ENCODE results near the gene TUBA1A. TPM values are rescaled to one million over a fixed set of nuclear protein-coding genes. Genes with fewer than 3 reads are reported as not detected.
A peak's percentile ranks its signal among the peaks of the same experiment; 100 is the strongest.
"Not testable (repeated sequence)": the region's sequence is repeated elsewhere in the genome, so short reads cannot be mapped to it uniquely, and the experiment has no call there.

Gene TUBA1A
- total RNA-seq, 2 donors from 2014 or later, result 30.8 to 53.5 TPM

DNA sequence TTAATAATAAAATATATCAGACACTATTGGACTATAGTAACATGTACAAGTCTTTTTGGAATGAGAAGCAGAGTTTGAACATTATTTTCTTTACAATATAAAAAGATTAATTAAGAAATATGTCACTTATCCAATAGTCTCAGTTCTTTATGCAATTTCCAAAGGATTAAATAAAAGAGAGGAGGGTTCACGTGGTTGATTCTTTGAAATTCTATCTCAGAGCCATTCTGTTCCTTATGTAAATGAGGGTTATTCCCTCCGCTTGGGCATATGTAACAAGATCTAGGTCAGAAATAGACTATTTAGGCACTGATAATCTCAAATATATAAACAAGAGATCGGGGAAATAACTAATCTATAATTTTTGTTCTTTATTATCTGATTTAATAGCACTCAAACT is 2.1 kb upstream of the TUBA1A start:
- DNase-seq (ENCODE audit: low spot score) (no peak), ATAC-seq (no peak)
- H3K36me3 Mint-ChIP-seq, result no peaks in the 10 kb centered on the region
- no peaks in the 10 kb centered on the region for H3K27me3 Mint-ChIP-seq
- no peak overlapping the region for H3K27ac Mint-ChIP-seq
- no peaks in the 10 kb centered on the region for H3K9me3 Mint-ChIP-seq
- no peak overlapping the region for H3K4me3 Mint-ChIP-seq
- peaks cover 17 to 24% of the 10 kb centered on the region in 2 donors for H3K4me1 Mint-ChIP-seq (ENCODE audit: low read depth in 2 of 2)

DNA sequence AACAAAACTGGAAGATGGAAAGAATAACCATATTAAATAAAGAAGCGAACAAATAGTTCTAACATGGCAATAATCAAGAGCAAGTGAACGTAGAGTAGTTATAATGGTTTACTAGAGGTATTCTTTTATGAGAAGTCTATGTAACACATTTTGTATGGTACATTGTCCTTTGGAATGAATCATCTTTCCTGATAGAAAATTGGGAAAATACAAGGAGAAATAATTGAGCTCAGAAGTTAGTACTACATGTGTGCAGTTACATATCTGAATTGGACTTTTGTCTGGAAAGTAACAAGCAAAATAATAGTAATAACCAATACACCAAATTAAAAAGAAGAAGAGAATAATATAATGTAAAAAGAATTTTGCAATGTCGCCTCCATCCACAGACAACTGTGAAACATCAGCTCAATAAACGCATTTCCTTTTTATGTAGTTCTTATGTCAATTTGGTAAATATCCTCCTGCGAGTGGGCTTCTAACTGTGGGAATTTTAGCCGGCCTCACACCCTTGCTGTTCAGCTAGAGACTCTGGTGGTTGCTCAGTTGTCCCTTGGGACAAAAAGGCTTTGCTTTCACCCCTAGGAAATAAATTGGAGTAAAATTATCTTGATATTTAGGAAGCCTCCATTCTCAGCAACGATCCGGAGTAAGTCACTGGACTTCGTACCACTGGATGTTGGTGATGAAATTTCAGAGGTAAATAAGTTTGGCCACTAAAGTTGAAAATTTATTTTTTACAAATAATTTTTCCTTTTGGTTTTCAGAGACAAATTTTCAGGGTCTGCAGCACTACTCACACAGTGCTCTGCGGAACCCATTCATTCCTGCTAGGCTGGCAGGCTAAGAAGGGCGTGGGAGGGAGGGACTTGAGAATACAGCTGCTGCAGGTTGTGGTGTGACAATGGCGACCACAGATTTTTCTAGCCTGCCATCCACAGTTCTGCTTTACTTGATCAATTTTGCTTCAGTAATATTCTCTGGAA is 1.1 kb upstream of the TUBA1A start:
- ATAC-seq (no peak), DNase-seq (ENCODE audit: low spot score) (no peak)
- H3K4me3 Mint-ChIP-seq, result peak overlapping the region; percentile 66
- peaks cover 17 to 24% of the 10 kb centered on the region in 2 donors for H3K4me1 Mint-ChIP-seq (ENCODE audit: low read depth in 2 of 2)
- peaks cover 2% of the 10 kb centered on the region for H3K36me3 Mint-ChIP-seq
- no peaks in the 10 kb centered on the region for H3K27me3 Mint-ChIP-seq
- no peaks in the 10 kb centered on the region for H3K9me3 Mint-ChIP-seq
- peak overlapping the region; percentile 87 to 90 for H3K27ac Mint-ChIP-seq

DNA sequence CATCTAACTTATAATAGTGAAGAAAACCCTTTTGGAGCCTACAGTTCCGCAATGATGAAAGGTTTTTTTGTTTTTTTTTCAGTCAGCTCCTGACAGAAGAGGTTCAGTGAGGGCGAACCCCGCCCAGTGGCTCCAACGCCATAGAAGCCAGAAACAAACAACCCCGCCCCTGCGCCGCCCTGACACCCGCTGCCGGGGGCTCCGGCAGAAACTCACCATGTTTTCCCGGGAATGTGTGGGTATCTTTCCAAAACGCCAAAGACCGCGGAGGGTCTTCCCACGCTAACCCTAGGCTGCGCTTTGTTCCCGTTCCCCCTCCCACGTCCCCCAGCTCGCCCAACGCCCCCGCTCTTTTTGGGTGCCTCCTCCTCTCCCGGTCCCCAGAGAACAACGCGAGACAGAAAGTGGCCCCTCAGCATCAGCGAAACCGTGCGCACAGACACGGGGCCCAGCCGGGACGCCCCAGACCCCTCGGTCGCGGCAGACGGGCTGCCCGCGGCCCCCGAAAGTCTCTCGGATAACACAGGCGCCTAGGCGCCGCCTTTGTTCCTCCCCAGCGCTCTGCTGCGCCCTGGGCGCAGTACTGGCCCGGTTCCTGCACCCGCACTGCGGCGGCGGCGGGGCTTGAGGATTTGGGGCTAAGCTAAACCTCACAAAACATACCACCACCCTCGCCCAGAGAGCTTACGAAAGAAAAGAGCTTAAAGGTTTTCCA is 522 bp downstream of the TUBA1A start:
- ATAC-seq (peak; percentile 67 to 78), DNase-seq (ENCODE audit: low spot score) (peak; percentile 74)
- peak overlapping the region; percentile 87 to 90 for H3K27ac Mint-ChIP-seq
- H3K9me3 Mint-ChIP-seq, result no peaks in the 10 kb centered on the region
- peaks cover 17 to 24% of the 10 kb centered on the region in 2 donors for H3K4me1 Mint-ChIP-seq (ENCODE audit: low read depth in 2 of 2)
- H3K27me3 Mint-ChIP-seq, result no peaks in the 10 kb centered on the region
- H3K36me3 Mint-ChIP-seq, result peaks cover 7% of the 10 kb centered on the region
- H3K4me3 Mint-ChIP-seq, result peak overlapping the region; percentile 92

DNA sequence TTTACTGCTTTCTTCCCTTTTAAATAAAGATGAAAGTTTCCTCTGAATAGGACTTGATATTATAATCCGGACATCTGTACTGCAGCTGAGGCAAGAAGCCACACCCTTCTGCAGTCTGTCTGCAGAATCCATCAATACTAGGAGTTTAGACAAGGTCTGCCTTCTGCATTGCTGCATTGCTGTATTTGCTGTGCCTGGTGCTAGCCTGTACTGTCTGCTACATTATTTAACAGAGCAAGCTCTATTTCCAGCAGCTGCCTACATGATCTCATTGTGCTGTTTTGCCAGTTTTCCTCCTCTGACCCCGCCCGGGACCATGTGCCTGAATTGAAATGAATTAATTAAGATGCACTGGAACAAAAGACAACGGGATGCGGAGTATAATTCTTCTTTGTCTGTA is 1.7 kb downstream of the TUBA1A start:
- H3K27me3 Mint-ChIP-seq, result no peaks in the 10 kb centered on the region
- ATAC-seq (no peak), DNase-seq (ENCODE audit: low spot score) (no peak)
- peak overlapping the region; percentile 92 for H3K4me3 Mint-ChIP-seq
- H3K9me3 Mint-ChIP-seq, result no peaks in the 10 kb centered on the region
- H3K36me3 Mint-ChIP-seq, result peaks cover 7% of the 10 kb centered on the region
- peak overlapping the region in 1 of 2 donors; percentile 90 for H3K27ac Mint-ChIP-seq
- H3K4me1 Mint-ChIP-seq (ENCODE audit: low read depth in 2 of 2), result peaks cover 17 to 24% of the 10 kb centered on the region in 2 donors

DNA sequence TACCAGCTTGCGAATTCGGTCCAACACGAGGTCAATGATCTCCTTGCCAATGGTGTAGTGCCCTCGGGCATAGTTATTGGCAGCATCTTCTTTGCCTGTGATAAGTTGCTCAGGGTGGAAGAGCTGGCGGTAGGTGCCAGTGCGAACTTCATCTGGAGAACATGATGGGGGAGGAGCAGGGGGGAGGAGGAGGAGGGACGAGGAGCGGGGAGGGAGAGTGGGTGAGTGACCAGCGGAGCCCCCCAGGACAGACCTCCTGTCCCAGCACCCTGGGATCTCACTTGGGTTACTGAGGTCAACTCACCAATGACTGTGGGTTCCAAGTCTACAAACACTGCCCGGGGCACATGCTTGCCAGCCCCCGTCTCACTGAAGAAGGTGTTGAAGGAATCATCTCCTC is 2.6 kb downstream of the TUBA1A start:
- not testable (repeated sequence) for H3K27ac Mint-ChIP-seq; H3K4me3 Mint-ChIP-seq; DNase-seq (ENCODE audit: low spot score)

DNA sequence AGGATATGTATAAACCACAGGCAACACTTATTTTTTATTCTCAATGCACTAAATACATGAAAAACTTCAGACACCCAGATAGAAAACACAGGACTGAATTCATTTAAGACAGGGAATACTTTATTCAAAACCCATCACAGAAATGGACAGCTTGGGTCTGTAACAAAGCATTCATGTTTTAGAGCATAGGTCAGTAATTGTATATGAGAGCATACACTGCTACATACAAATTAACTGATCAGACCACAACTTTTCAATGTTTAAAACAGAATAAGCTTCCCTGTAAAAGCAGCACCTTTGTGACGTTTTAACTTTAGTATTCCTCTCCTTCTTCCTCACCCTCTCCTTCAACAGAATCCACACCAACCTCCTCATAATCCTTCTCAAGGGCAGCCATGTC is 4.2 kb downstream of the TUBA1A start:
- H3K4me3 Mint-ChIP-seq; H3K36me3 Mint-ChIP-seq; H3K27me3 Mint-ChIP-seq; ATAC-seq; H3K9me3 Mint-ChIP-seq; DNase-seq (ENCODE audit: low spot score); H3K27ac Mint-ChIP-seq: not testable (repeated sequence)
- H3K4me1 Mint-ChIP-seq (ENCODE audit: low read depth in 2 of 2), result peaks cover 16 to 23% of the 10 kb centered on the region in 2 donors

More for the DNA sequence above, 2.6 kb downstream of the TUBA1A start:
- not testable (repeated sequence) for H3K27me3 Mint-ChIP-seq, ATAC-seq, H3K36me3 Mint-ChIP-seq, H3K9me3 Mint-ChIP-seq
- peaks cover 17 to 24% of the 10 kb centered on the region in 2 donors for H3K4me1 Mint-ChIP-seq (ENCODE audit: low read depth in 2 of 2)

DNA sequence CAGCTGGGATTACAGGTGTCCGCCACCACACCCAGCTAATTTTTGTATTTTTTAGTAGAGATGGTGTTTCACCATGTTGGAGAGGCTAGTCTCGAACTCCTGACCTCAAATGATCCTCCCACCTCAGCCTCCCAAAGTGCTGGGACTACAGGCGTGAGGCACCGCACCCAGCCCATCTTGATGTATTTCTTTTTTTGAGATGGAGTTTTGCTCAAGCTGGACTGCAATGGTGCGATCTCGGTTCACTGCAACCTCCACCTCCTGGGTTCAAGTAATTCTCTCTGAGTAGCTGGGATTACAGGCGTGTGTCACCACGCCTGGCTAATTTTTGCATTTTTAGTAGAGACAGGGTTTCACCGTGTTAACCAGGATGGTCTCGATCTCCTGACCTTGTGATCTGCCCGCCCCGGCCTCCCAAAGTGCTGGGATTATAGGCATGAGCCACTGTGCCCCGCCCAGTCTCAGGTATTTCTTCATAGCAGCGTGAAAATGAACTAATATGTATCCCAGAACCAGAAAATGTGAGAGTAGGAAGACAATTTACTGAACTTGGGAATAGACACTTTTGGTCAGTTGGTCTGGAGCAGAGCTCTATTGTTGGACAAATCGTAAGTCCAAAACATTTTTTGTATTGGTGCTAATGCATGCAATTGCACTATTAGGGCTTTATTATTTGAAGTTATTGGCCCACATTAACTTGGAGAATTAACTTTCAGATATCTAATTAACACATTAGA is 5.5 kb downstream of the TUBA1A start:
- not testable (repeated sequence) for H3K27me3 Mint-ChIP-seq; H3K36me3 Mint-ChIP-seq; DNase-seq (ENCODE audit: low spot score); H3K9me3 Mint-ChIP-seq; H3K4me3 Mint-ChIP-seq; ATAC-seq
- Mint-ChIP-seq H3K4me1 (ENCODE audit: low read depth in 2 of 2) (peaks cover 8 to 12% of the 10 kb centered on the region in 2 donors), H3K27ac (peak overlapping the region in 1 of 2 donors; percentile 7)

DNA sequence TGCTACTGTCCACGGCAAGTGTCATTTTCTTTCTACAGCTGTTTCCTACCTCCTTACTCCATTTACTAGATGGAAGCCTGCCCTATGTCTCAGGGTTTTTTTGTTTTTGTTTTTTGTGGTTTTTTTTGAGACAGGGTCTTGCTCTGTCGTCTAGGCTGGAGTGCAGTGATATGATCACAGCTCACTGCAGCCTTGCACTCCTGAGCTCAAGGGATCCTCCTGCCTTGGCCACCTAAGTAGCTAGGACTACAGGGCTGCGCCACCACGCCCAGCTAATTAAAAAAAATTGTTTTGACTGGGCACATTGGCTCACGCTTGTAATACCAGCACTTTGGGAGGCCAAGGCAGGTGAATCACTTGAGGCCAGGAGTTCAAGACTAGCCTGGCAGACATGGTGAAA is 14.7 kb downstream of the TUBA1A start:
- DNase-seq (ENCODE audit: low spot score), result no peak
- Mint-ChIP-seq H3K9me3 (no peaks in the 10 kb centered on the region), H3K4me1 (ENCODE audit: low read depth in 2 of 2) (no peaks in the 10 kb centered on the region), H3K27ac (no peak overlapping the region), H3K27me3 (no peaks in the 10 kb centered on the region), H3K36me3 (no peaks in the 10 kb centered on the region), H3K4me3 (no peak overlapping the region)
- no peak for ATAC-seq

DNA sequence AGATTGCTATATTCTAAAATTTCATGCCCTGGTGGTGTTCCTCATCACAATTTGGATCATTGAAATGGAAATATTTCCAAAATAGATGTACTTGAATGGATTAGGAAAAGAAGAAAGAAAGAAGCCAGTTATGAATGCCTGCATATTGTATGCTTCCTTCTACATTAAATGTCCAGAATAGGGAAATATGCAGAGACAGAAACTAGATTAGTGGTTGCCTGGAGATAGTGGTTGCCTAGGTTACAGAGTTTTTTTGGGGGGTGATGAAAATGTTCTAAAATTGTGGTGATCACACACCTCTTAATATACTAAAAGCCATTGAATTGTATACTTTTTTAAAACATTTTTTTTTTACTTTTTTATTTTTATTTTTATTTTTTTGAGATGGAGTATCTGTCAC is 18.0 kb downstream of the TUBA1A start:
- DNase-seq (ENCODE audit: low spot score) (no peak), ATAC-seq (no peak)
- Mint-ChIP-seq H3K27me3 (no peaks in the 10 kb centered on the region), H3K9me3 (no peaks in the 10 kb centered on the region), H3K36me3 (no peaks in the 10 kb centered on the region), H3K27ac (no peak overlapping the region), H3K4me3 (no peak overlapping the region), H3K4me1 (ENCODE audit: low read depth in 2 of 2) (no peaks in the 10 kb centered on the region)

DNA sequence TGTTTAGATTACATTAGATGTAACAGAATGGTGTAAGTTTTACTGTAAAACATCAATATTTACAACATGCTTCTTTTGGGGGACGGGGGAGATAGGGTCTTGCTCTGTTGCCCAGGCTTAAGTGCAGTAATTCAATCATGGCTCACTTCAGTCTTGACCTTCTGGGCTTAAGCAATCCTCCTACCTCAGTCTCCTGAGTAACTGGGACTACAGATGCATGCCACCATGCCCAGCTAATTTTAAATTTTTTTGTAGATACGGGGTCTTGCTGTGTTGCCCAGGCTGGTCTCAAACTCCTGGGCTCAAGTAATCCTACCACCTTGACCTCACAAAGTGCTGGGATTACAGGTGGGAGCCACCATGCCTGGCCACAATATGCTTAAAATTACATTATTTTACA is 23.8 kb downstream of the TUBA1A start:
- Mint-ChIP-seq H3K36me3 (no peaks in the 10 kb centered on the region), H3K27me3 (no peaks in the 10 kb centered on the region)

DNA sequence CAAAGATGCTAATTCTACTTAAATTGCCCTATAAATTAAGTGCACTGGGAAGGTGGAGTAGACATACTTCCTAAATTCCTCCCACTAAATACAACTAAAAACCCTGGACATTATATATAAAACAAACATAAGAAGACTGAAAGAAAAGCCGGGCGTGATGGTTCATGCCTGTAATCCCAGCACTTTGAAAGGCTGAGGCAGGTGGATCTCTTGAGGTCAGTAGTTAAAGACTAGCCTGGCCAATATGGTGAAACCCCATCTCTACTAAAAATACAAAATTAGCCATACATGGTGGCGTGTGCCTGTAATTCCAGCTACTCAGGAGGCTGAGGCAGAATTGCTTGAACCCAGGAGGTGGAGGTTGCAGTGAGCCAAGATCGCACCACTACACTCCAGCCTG is 27.0 kb downstream of the TUBA1A start:
- not testable (repeated sequence) for H3K36me3 Mint-ChIP-seq; H3K27me3 Mint-ChIP-seq; H3K9me3 Mint-ChIP-seq; H3K4me1 Mint-ChIP-seq (ENCODE audit: low read depth in 2 of 2); DNase-seq (ENCODE audit: low spot score); H3K4me3 Mint-ChIP-seq; H3K27ac Mint-ChIP-seq; ATAC-seq

More for the DNA sequence above, 23.8 kb downstream of the TUBA1A start:
- no peaks in the 10 kb centered on the region for H3K4me1 Mint-ChIP-seq (ENCODE audit: low read depth in 2 of 2)
- ATAC-seq, result no peak
- H3K27ac Mint-ChIP-seq, result no peak overlapping the region
- no peak for DNase-seq (ENCODE audit: low spot score)
- no peak overlapping the region for H3K4me3 Mint-ChIP-seq
- no peaks in the 10 kb centered on the region for H3K9me3 Mint-ChIP-seq

DNA sequence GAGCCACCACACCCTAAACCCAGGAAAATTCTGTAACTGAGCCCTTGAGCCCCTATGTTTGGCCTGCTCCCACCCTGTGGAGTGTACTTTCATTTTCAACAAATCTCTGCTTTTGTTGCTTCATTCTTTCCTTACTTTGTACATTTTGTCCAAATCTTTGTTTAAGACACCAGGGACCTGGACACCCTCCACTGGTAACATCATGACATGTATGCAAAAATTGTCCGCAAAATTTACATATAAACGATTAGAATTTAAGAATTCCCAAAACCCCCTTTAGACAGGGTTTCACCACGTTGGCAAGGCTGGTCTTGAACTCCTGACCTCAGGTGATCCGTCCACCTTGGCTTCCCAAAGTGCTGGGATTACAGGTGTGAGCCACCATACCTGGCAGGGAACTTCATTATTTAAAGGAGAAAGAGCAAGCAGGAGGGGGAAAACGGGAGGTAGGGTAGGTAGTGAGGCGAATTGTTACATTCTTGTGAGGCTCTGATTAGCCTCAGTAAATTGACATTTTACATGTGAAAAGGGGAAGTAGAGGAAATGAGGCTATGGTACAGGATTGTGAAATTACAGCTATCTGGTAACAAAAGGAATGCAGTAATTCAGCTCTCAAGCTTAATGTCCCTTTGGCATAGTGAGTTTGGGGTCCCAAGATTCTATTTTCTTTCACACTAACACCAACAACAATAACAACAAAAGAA is 27.6 kb downstream of the TUBA1A start:
- no peaks in the 10 kb centered on the region for H3K27me3 Mint-ChIP-seq
- H3K27ac Mint-ChIP-seq, result peak overlapping the region in 1 of 2 donors; percentile 28
- no peaks in the 10 kb centered on the region for H3K36me3 Mint-ChIP-seq
- no peak overlapping the region for H3K4me3 Mint-ChIP-seq
- ATAC-seq, result no peak
- DNase-seq (ENCODE audit: low spot score), result no peak
- no peaks in the 10 kb centered on the region for H3K4me1 Mint-ChIP-seq (ENCODE audit: low read depth in 2 of 2)
- H3K9me3 Mint-ChIP-seq, result no peaks in the 10 kb centered on the region

DNA sequence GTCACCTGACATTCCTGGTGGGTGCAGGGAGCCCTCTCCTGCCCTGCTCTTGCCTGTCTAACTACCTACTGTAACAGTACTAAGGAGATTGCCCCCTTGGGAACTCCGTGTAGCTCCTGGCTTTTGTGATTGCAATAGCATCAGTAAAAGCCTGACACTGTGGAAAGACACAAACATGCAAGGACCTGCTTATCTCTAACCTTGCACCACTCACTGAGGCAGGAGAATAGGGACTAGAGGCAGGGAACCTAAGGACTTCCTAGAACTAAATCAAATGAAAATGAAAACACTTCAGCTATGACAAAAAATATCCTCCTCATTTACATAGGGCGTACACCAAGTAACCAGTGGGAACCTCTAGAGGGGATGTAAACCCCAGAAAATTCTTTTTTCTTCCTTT is 28.5 kb downstream of the TUBA1A start:
- Mint-ChIP-seq H3K27ac (no peak overlapping the region), H3K36me3 (no peaks in the 10 kb centered on the region), H3K27me3 (no peaks in the 10 kb centered on the region), H3K4me1 (ENCODE audit: low read depth in 2 of 2) (no peaks in the 10 kb centered on the region), H3K4me3 (no peak overlapping the region), H3K9me3 (no peaks in the 10 kb centered on the region)
- ATAC-seq (no peak), DNase-seq (ENCODE audit: low spot score) (no peak)

All from natural killer cell treated with Interleukin-12 subunit alpha and Interleukin-12 subunit beta and Interleukin-15 and Interleukin-18, amount 100 ng/mL, for 72 hours (primary cell).